ENCODE results near the gene TMEM213.

DNA sequence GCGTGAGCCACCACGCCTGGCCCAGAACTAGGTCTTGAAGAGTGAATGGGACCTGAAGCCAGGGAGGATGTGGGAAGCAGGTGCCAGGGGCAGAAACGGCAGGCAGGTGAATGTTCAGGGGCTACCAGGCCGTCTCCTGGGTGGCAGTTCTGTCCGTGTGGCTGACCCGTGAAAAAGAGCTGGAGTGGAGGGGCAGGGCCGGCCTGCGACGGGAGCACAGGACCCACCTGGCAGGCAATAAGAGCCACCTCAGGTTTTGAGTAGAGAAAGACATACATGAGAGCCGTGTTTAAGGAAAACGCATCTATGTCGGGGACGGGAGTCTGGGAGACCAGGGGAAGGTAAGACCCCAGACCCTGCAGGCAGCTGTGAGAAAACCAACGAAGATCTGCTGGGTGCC, 70.9 kb downstream of the TMEM213 start:
- TF ChIP-seq, protein P1, sequence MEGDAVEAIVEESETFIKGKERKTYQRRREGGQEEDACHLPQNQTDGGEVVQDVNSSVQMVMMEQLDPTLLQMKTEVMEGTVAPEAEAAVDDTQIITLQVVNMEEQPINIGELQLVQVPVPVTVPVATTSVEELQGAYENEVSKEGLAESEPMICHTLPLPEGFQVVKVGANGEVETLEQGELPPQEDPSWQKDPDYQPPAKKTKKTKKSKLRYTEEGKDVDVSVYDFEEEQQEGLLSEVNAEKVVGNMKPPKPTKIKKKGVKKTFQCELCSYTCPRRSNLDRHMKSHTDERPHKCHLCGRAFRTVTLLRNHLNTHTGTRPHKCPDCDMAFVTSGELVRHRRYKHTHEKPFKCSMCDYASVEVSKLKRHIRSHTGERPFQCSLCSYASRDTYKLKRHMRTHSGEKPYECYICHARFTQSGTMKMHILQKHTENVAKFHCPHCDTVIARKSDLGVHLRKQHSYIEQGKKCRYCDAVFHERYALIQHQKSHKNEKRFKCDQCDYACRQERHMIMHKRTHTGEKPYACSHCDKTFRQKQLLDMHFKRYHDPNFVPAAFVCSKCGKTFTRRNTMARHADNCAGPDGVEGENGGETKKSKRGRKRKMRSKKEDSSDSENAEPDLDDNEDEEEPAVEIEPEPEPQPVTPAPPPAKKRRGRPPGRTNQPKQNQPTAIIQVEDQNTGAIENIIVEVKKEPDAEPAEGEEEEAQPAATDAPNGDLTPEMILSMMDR (conservative IDR thresholded peaks at IDR 0.05; ENCODE audit: low read length), result no peak
- TF ChIP-seq EZH2phosphoT487 (IDR thresholded peaks at IDR 0.05; ENCODE audit: borderline replicate concordance), result no peak
